ENCODE data around the gene CBFA2T3. TPM values are rescaled to one million over a fixed set of nuclear protein-coding genes. Genes with fewer than 3 reads are reported as not detected.
A peak's percentile ranks its signal among the peaks of the same experiment; 100 is the strongest.

Gene CBFA2T3
- total RNA-seq, 1 experiment from 2014 or later = 2.1 TPM

GRCh38 chr16:88905563-88905962 lies 71.4 kb downstream of the CBFA2T3 start:
- H3K36me3 ChIP-seq (ENCODE audit: control insufficient read depth, insufficient read depth, low read length) = no peaks in the 10 kb centered on the region
- Mint-ChIP-seq H3K36me3 (ENCODE audit: insufficient read depth, unreplicated experiment) (peaks cover 6% of the 10 kb centered on the region), H3K27ac (ENCODE audit: unreplicated experiment) (no peak overlapping the region), H3K9me3 (ENCODE audit: unreplicated experiment) (no peaks in the 10 kb centered on the region), H3K4me3 (ENCODE audit: unreplicated experiment) (no peak overlapping the region), H3K27me3 (ENCODE audit: insufficient read depth, unreplicated experiment) (no peaks in the 10 kb centered on the region), H3K4me1 (ENCODE audit: low read depth, unreplicated experiment) (no peaks in the 10 kb centered on the region)
- no peak overlapping the region for H3K4me3 ChIP-seq (ENCODE audit: low read depth, low read length)
- no peak for TF ChIP-seq CTCF (IDR thresholded peaks at IDR 0.05; ENCODE audit: insufficient read depth in 1 of 2, low read depth in 1 of 2, low read length in 1 of 2, severe bottlenecking in 1 of 2, unreplicated experiment in 1 of 2)
- H3K4me1 ChIP-seq = no peaks in the 10 kb centered on the region
- ChIA-PET POLR2A (no interaction called here), CTCF (interaction anchor here (0.7 kb wide), 1 partner anchor 94 kb away, joined by 5 read pairs; the partner anchor contains the start of gene APRT)
- H3K27me3 ChIP-seq (replicated peaks; ENCODE audit: control insufficient read depth, insufficient read depth, low read length) = no peaks in the 10 kb centered on the region
- intact Hi-C loops (cut with micrococcal nuclease; ENCODE audit: unreplicated experiment) = no loop called here
- DNase-seq = peak in 1 of 2 experiments; percentile 49
- no TSS peak for BruUV-seq (replicated peaks)
- no peaks in the 10 kb centered on the region for H3K9me3 ChIP-seq

- POLR2A ChIA-PET = no interaction called here
- H3K4me3 ChIP-seq (ENCODE audit: low read depth, low read length) = no peak overlapping the region
- H3K27me3 ChIP-seq (replicated peaks; ENCODE audit: control insufficient read depth, insufficient read depth, low read length) = no peaks in the 10 kb centered on the region
- Mint-ChIP-seq H3K27ac (ENCODE audit: unreplicated experiment) (no peak overlapping the region), H3K36me3 (ENCODE audit: insufficient read depth, unreplicated experiment) (no peaks in the 10 kb centered on the region), H3K9me3 (ENCODE audit: unreplicated experiment) (no peaks in the 10 kb centered on the region), H3K4me3 (ENCODE audit: unreplicated experiment) (no peak overlapping the region), H3K4me1 (ENCODE audit: low read depth, unreplicated experiment) (no peaks in the 10 kb centered on the region), H3K27me3 (ENCODE audit: insufficient read depth, unreplicated experiment) (no peaks in the 10 kb centered on the region)
- no peaks in the 10 kb centered on the region for H3K9me3 ChIP-seq
- H3K4me1 ChIP-seq = no peaks in the 10 kb centered on the region
- no peak for DNase-seq
- CTCF ChIA-PET = no interaction called here
- TF ChIP-seq CTCF (IDR thresholded peaks at IDR 0.05; ENCODE audit: insufficient read depth in 1 of 2, low read depth in 1 of 2, low read length in 1 of 2, severe bottlenecking in 1 of 2, unreplicated experiment in 1 of 2) = no peak
- intact Hi-C loops (cut with micrococcal nuclease; ENCODE audit: unreplicated experiment) = no loop called here
- no peaks in the 10 kb centered on the region for H3K36me3 ChIP-seq (ENCODE audit: control insufficient read depth, insufficient read depth, low read length)
- no TSS peak for BruUV-seq (replicated peaks)
These were observed 72.2 kb downstream of the CBFA2T3 start for GRCh38 chr16:88904676-88905365.

- no peaks in the 10 kb centered on the region for H3K36me3 Mint-ChIP-seq (ENCODE audit: insufficient read depth, unreplicated experiment)
- no TSS peak for BruUV-seq (replicated peaks)
- Histone ChIP-seq H3K4me1 (no peaks in the 10 kb centered on the region), H3K27me3 (replicated peaks; ENCODE audit: control insufficient read depth, insufficient read depth, low read length) (no peaks in the 10 kb centered on the region), H3K4me3 (ENCODE audit: low read depth, low read length) (no peak overlapping the region), H3K9me3 (no peaks in the 10 kb centered on the region), H3K36me3 (ENCODE audit: control insufficient read depth, insufficient read depth, low read length) (no peaks in the 10 kb centered on the region)
- no peak for TF ChIP-seq CTCF (IDR thresholded peaks at IDR 0.05; ENCODE audit: insufficient read depth in 1 of 2, low read depth in 1 of 2, low read length in 1 of 2, severe bottlenecking in 1 of 2, unreplicated experiment in 1 of 2)
- ChIA-PET CTCF (no interaction called here), POLR2A (no interaction called here)
- H3K27ac Mint-ChIP-seq (ENCODE audit: unreplicated experiment) = no peak overlapping the region
- intact Hi-C loops (cut with micrococcal nuclease; ENCODE audit: unreplicated experiment) = no loop called here
- H3K27me3 Mint-ChIP-seq (ENCODE audit: insufficient read depth, unreplicated experiment) = peaks cover 4% of the 10 kb centered on the region
- no peaks in the 10 kb centered on the region for H3K9me3 Mint-ChIP-seq (ENCODE audit: unreplicated experiment)
- H3K4me1 Mint-ChIP-seq (ENCODE audit: low read depth, unreplicated experiment) = no peaks in the 10 kb centered on the region
- H3K4me3 Mint-ChIP-seq (ENCODE audit: unreplicated experiment) = no peak overlapping the region
- no peak for DNase-seq
These were observed 73.7 kb downstream of the CBFA2T3 start for GRCh38 chr16:88903267-88903666.

Data from Caco-2 (cell line).